ENCODE data around the gene DLL1. TPM values are rescaled to one million over a fixed set of nuclear protein-coding genes. Genes with fewer than 3 reads are reported as not detected.

Gene DLL1
- total RNA-seq, 1 donor from 2014 or later: 23.8 TPM

DNA sequence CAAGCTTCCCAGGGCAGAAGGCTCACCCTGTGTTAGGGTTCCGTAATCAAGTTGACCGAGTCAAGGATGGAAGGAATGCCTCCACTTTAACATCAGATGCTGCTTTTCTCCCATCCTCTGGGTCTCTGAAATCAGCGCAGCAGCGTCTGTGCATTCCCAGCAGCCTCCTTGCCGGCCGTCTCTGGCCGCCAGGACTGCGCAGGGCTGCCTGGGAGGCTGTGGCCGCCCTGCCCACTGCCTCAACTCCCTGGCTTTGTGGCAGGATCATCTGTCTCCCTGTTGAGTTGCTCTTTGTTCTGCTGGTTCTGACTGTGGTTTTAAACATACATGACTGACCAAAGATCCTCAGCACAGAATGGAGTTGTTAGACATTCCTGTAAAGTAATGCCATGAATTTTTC, 56.5 kb downstream of the DLL1 start:
- no peak for DNase-seq (ENCODE audit: low spot score)

DNA sequence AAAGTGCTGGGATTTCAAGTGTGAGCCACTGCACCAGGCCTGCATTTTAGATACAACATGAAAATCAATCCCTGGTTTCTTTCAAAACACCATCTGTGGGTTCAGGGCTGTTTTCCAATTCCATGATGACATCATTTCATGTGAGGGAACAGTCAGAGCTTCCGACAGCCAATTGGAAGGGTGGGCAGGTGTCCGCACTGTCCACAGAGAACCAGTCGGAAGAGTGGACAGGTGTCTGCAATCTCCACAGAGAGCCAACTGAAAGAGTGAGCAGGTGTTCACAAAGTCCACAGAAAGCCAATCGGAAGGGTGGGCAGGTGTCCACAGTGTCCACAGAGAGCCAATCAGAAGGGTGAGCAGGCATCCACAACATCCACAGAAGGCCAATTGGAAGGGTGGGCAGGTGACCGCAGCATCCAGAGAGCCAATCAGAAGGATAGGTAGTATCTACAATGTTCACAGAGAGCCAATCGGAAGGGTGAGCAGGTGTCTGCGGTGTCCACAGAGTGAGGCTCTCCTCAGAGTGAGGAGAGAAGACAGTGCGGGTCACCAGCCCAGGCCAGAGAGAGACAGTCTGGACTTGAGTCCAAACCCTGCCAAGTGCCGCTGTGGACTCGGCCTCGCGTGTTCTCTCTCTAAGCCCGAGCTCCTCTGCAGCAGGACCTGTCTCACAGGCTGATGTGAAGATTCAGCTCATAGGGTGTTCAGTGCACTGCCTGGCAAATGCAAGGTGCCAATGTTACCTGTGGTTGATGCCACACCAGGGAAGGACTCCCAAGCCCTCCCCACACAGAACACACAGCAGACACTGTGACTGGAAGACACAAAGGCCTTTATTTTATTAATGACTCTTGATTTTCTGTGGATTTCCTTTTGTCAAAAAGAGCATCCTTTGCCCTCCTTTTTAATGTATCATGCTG, 57.3 kb downstream of the DLL1 start:
- DNase-seq (ENCODE audit: low spot score): no peak

Small RNA genes lying within 50 kb of the gene (microRNA-seq; reads per million reads assigned to microRNA genes)
- not detected for gene MIR4644 (ENCODE audit: borderline number of aligned reads)

Other genes with a start within 250 kb of the DLL1 start
- gene FAM120B, start 15.7 kb upstream of the DLL1 start, total RNA-seq: 27.8 TPM